HepG2 (cell line): ENCODE measurements around the gene CSMD2. TPM values are rescaled to one million over a fixed set of nuclear protein-coding genes. Genes with fewer than 3 reads are reported as not detected.
A peak's percentile ranks its signal among the peaks of the same experiment; 100 is the strongest.

Source experiments
- ATAC-seq: fragments of 200-7000 bp; cut with Tn5 transposase; 3 replicates; pipeline ENCODE4 v1.9.1; 2020; ENCODE audit warnings: mild to moderate bottlenecking, moderate library complexity
- BruUV-seq: library from RNA; stranded (reverse); fragments of 400-500 nt; replicated peaks from 2 replicates; lab custom pipeline; 2021; lab: Mats Ljungman, UMichigan
- CTCF ChIA-PET: fragments of 300-600 bp; formaldehyde crosslinking; extraction: SDS; loops from one replicate; lab custom pipeline; 2021; ENCODE audit warnings: low total read pairs, inconsistent platforms, low intra/inter-chr PET ratio; lab: Yijun Ruan, JAX
- POLR2A ChIA-PET: fragments of 350-600 bp; sonication (Branson Sonifier 250); formaldehyde crosslinking; loops from one replicate; lab custom pipeline; 2020; ENCODE audit warnings: antibody characterized with exemption, inconsistent platforms; lab: Yijun Ruan, JAX
- DNase-seq: peaks from one replicate; pipeline ENCODE4 v3.0.0-alpha.2; 2015; ENCODE audit warnings: low spot score
- FAIRE-seq: peaks from 3 replicates; lab custom pipeline; 2011; peaks lifted over from hg19 to GRCh38; lab: Jason Lieb, UNC
- H2AFZ ChIP-seq: one replicate; pipeline ENCODE4 v1.6.1; 2011; ENCODE audit warnings: low read length, inconsistent platforms
- H3K27ac ChIP-seq: fragments of 300-600 bp; 3 replicates; pipeline ENCODE4 v1.8.0; 2011; ENCODE audit warnings: mixed run types, mild to moderate bottlenecking, mixed read lengths, low read length, inconsistent platforms; ENCODE audit not compliant: insufficient read depth; ENCODE audit errors: extremely low read length
- H3K27me3 ChIP-seq, 2 experiments: fragments of 200-600 bp in 1 of 2; 2 replicates in 1 of 2; 3 replicates in 1 of 2; pipeline versions ENCODE4 v1.6.0 to v1.8.0; 2011; ENCODE audit warnings: low read length in 2 of 2, mild to moderate bottlenecking in 2 of 2, moderate library complexity in 2 of 2, inconsistent platforms in 1 of 2; ENCODE audit not compliant: insufficient read depth in 2 of 2, control insufficient read depth in 1 of 2
- H3K36me3 ChIP-seq, 2 experiments: fragments of 200-600 bp in 1 of 2; replicated peaks in 1 of 2; 2 replicates in 1 of 2; 3 replicates in 1 of 2; pipeline versions ENCODE4 v1.5.1 to v1.8.0; 2011; ENCODE audit warnings: low read length in 2 of 2, inconsistent platforms in 1 of 2; ENCODE audit not compliant: insufficient read depth in 2 of 2, control insufficient read depth in 1 of 2
- H3K4me1 ChIP-seq: 2 replicates; pipeline ENCODE4 v1.5.1; 2012; ENCODE audit warnings: low read length, inconsistent platforms; ENCODE audit not compliant: insufficient read depth
- H3K4me2 ChIP-seq: 2 replicates; pipeline ENCODE4 v1.6.0; 2011; ENCODE audit warnings: low read depth, low read length, inconsistent platforms
- H3K4me3 ChIP-seq, 3 experiments: fragments of 200-600 bp in 1 of 3; sonication (generic), shearing (Covaris generic) in 1 of 3; replicated peaks in 1 of 3; 2 replicates each; pipeline ENCODE4 v1.5.1; 2011 to 2016; ENCODE audit warnings: low read length in 3 of 3, inconsistent platforms in 2 of 3, low read depth in 2 of 3, mild to moderate bottlenecking in 2 of 3, control low read depth in 1 of 3, mixed read lengths in 1 of 3; ENCODE audit not compliant: insufficient read depth in 1 of 3
- H3K79me2 ChIP-seq: one replicate; pipeline ENCODE4 v1.6.1; 2011; ENCODE audit warnings: low read length, inconsistent platforms; ENCODE audit not compliant: insufficient read depth
- H3K9ac ChIP-seq: 2 replicates; pipeline ENCODE4 v1.6.0; 2011; ENCODE audit warnings: mild to moderate bottlenecking, low read depth, low read length, inconsistent platforms; ENCODE audit not compliant: insufficient read depth
- H3K9me3 ChIP-seq: 2 replicates; pipeline ENCODE4 v1.5.1; 2012; ENCODE audit warnings: mild to moderate bottlenecking, low read length
- H4K20me1 ChIP-seq: 2 replicates; pipeline ENCODE4 v1.6.0; 2011; ENCODE audit warnings: inconsistent platforms, mild to moderate bottlenecking, low read length, moderate library complexity; ENCODE audit not compliant: insufficient read depth
- HHEX ChIP-seq: IDR thresholded peaks from 2 replicates; pipeline ENCODE4 v1.6.1; 2016; ENCODE audit warnings: control low read depth
- HMG20B ChIP-seq: conservative IDR thresholded peaks from 2 replicates; pipeline ENCODE4 v1.6.1; 2016; ENCODE audit warnings: missing genetic modification reagents, missing compliant biosample characterization
- MNT ChIP-seq: fragments of 450-650 bp; IDR thresholded peaks from 2 replicates; pipeline ENCODE4 v1.6.1; 2016
- ZMYM4 ChIP-seq: sonication (generic); formaldehyde crosslinking; IDR thresholded peaks from 2 replicates; pipeline ENCODE4 v1.8.1; 2023; ENCODE audit warnings: mild to moderate bottlenecking, missing genetic modification reagents
- ZNF326 ChIP-seq: sonication (generic); formaldehyde crosslinking; IDR thresholded peaks from 2 replicates; pipeline ENCODE4 v1.4.0; 2020; ENCODE audit warnings: missing genetic modification reagents, borderline replicate concordance
- WGBS: methylation state at CpG from one replicate; pipeline ENCODE4 v1.1.6; 2017; ENCODE audit warnings: low lambda C conversion rate; 5-methylcytosine and 5-hydroxymethylcytosine counted together
- in situ Hi-C: cut with HindIII; loops from 2 replicates; pipeline ENCODE4 v1.10.0; 2017; ENCODE audit warnings: low pct_unique_long_range_greater_than_20kb; ENCODE audit not compliant: extremely low pct_ligation_motif_present
- intact Hi-C: fragments of 100-400 bp; cut with micrococcal nuclease; formaldehyde crosslinking; loops from one replicate; pipeline ENCODE4 v1.10.0; 2022; ENCODE audit not compliant: unreplicated experiment
- polyA plus RNA-seq, 8 experiments: library from polyadenylated mRNA; depleted of rRNA in 3 of 8; stranded (reverse) in 7 of 8; unstranded in 1 of 8; fragments of >200 nt; fragmentation: Illumina TruSeq in 4 of 8; extraction: Trizol in 4 of 8; gene quantifications; 2 replicates each; pipeline versions ENCODE4 v1.2.1 to v1.2.3, GENCODE V29; 2011 to 2016; ENCODE audit warnings: low read depth in 4 of 8, missing spikeins in 1 of 8, mixed read lengths in 1 of 8; ENCODE audit not compliant: insufficient read depth in 1 of 8
- total RNA-seq, 5 experiments: library from RNA; depleted of rRNA; stranded (reverse); fragments of >200 nt; fragmentation: Illumina TruSeq; extraction: Trizol; gene quantifications; 2 replicates each; pipeline ENCODE4 v1.2.3, GENCODE V29; 2016; ENCODE audit warnings: low read depth in 1 of 5

Gene CSMD2
- total and polyA plus RNA-seq, 2 of the 13 experiments (the other 11 are each of a cell fraction or from before 2014, with no cell fraction given) = not detected

GRCh38 chr1:33973799-33974545 is 191.1 kb downstream of the CSMD2 start:
- 3% methylated on average over 5 of the region's 8 CpGs for WGBS
- in situ Hi-C loops = no loop called here
- ATAC-seq = no peak
- no peaks in the 10 kb centered on the region for H3K9me3 ChIP-seq
- H3K27me3 ChIP-seq = peaks cover 0 to 4% of the 10 kb centered on the region in 2 experiments; a peak in 1 of 5 replicates
- ChIA-PET CTCF (no interaction called here), POLR2A (no interaction called here)
- H3K4me3 ChIP-seq = no peak overlapping the region
- H4K20me1 ChIP-seq = no peaks in the 10 kb centered on the region
- TF ChIP-seq MNT (peak; percentile 70), HHEX (CRISPR knock-in tag) (no peak)
- TF ChIP-seq, all 625 proteins: peak for 1
- H3K36me3 ChIP-seq = no peaks in the 10 kb centered on the region
- no peaks in the 10 kb centered on the region for H3K79me2 ChIP-seq
- H3K4me2 ChIP-seq = no peak overlapping the region
- intact Hi-C loops = no loop called here
- no peak overlapping the region for H3K9ac ChIP-seq
- no peaks in the 10 kb centered on the region for H3K4me1 ChIP-seq
- no peak for DNase-seq
- no TSS peak for BruUV-seq
- FAIRE-seq = no peak
- no peak overlapping the region for H3K27ac ChIP-seq
- no peak overlapping the region for H2AFZ ChIP-seq

- Histone ChIP-seq H3K4me3 (no peak overlapping the region), H3K9ac (no peak overlapping the region), H3K27me3 (no peaks in the 10 kb centered on the region), H3K36me3 (no peaks in the 10 kb centered on the region), H3K27ac (no peak overlapping the region), H3K4me2 (no peak overlapping the region), H3K79me2 (no peaks in the 10 kb centered on the region), H3K9me3 (no peaks in the 10 kb centered on the region), H3K4me1 (no peaks in the 10 kb centered on the region), H2AFZ (no peak overlapping the region), H4K20me1 (no peaks in the 10 kb centered on the region)
- in situ Hi-C loops = no loop called here
- POLR2A ChIA-PET = no interaction called here
- no TSS peak for BruUV-seq
- CTCF ChIA-PET = no interaction called here
- no peak for ATAC-seq
- WGBS = 6% methylated on average over 5 of the region's 10 CpGs
- intact Hi-C loops = no loop called here
- no peak for FAIRE-seq
- no peak for DNase-seq
- TF ChIP-seq ZMYM4 (no peak), HMG20B (CRISPR knock-in tag) (no peak), ZNF326 (CRISPR knock-in tag) (no peak)
Observed at GRCh38 chr1:33972676-33973395, 192.2 kb downstream of the CSMD2 start.
